Medulla oblongata (tissue), 1 donor: ENCODE data around the gene AAMP.

ENCODE experiments used
- DNase-seq: peaks from one replicate; pipeline ENCODE4 v3.0.0-alpha.2; 2015; ENCODE audit errors: extremely low spot score

The AAMP gene

GRCh38 chr2:218224186-218224585 lies 45.8 kb downstream of the AAMP start:
- no peak for DNase-seq

- DNase-seq, result no peak
These were observed 46.9 kb downstream of the AAMP start for GRCh38 chr2:218223046-218223445.

- DNase-seq, result no peak
These were observed 48.9 kb downstream of the AAMP start for GRCh38 chr2:218221000-218221399.

- no peak for DNase-seq
These were observed 50.0 kb downstream of the AAMP start for GRCh38 chr2:218219934-218220333.

- peak; percentile 39 for DNase-seq
These were observed 51.4 kb downstream of the AAMP start for GRCh38 chr2:218218268-218219185.

- DNase-seq, result peak; percentile 27
These were observed 52.3 kb downstream of the AAMP start for GRCh38 chr2:218217360-218218267.

- DNase-seq, result peak; percentile 95
These were observed 53.1 kb downstream of the AAMP start, which contains the start of gene ARPC2 for GRCh38 chr2:218216674-218217359. TSS of gene ARPC2 (plus strand) at chr2:218217189. CDS start at chr2:218217471, 282 bp downstream.

GRCh38 chr2:218216336-218216673 lies 53.6 kb downstream of the AAMP start:
- DNase-seq, result no peak
